GM18909 (cell line): ENCODE results near the gene HVCN1.
A peak's percentile ranks its signal among the peaks of the same experiment; 100 is the strongest.

ENCODE experiments used
- ATAC-seq: cut with Tn5 transposase; IDR thresholded peaks from one replicate; pipeline ENCODE4 v1.9.1; 2021; ENCODE audit warnings: mild to moderate bottlenecking; ENCODE audit not compliant: unreplicated experiment, poor library complexity

HVCN1 gene

DNA sequence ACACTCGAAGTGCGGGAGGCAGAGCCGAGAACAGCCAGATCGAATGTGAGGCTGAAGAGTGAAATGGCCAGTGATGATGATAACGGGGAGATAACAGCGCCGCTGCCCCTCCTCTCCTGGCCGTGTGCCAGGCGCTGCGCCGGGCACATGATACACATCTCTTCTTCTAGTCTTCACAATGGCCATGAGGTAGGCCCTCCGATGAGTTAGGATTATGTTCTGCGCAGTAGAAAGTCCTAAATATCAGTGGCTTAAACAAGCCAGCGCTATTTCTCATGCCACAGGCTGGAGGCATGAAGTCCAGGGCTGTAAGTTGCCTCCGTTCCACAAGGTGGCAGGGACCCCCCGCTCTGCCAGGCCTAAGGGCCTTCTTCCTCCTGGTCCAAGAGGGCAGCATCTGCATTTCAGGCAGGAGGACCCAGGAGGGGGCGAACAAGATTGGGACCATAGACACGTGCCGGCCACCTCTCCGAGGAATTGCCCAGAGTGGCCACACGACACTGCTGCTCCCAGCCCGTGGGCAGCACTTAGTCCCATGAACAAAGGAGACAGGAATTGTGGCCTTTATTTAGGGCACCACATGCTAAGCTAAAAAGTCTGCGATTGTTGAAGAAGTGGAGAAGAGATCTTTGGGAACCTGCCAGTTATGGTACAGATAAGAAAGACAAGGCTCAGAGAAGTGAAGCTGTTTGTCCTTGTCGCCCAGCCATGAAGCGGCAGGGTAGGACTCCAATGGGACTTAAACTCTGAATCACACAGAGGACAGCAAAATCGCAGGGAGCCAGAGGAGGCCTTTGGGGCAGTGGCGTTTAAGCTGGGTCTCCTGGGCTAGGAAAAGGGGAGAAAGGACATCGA, 10.9 kb upstream of the HVCN1 start:
- no peak for ATAC-seq

DNA sequence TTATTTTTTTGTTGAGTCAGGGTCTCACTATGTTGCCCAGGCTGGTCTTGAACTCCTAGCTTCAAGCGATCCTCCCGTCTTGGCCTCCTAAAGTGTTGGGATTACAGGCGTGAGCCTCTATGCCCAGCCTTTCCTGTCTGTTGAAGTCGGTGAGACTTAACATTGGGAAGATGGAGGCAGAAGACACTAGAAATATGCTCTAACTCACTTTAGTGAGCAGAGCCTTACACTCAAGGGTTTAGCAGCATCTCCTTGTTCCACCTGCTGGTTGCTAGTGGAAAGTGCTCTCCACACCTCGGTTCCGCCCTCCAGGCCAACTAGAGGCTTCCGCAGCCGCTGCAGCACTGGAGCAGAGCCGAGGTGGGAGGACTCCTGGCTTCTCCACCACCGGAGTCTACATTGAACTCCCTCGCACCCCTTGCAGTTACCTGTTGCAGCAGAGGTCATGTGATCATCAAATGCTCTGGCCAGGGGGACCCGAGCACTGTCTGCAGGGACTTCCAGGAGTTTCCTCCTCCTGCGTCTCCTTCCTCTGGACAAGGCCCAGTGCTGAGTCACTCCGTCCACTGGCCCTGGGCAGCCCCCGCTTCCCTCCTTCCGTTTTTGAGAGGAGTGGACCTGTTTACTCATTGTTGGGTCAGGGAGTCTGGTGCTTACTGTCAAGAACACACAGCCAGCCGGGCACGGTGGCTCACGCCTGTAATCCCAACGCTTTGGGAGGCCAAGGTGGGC, 9.4 kb upstream of the HVCN1 start:
- ATAC-seq = peak; percentile 81

- ATAC-seq = no peak
These were observed 8.3 kb upstream of the HVCN1 start for GRCh38 chr12:110697236-110697635.

DNA sequence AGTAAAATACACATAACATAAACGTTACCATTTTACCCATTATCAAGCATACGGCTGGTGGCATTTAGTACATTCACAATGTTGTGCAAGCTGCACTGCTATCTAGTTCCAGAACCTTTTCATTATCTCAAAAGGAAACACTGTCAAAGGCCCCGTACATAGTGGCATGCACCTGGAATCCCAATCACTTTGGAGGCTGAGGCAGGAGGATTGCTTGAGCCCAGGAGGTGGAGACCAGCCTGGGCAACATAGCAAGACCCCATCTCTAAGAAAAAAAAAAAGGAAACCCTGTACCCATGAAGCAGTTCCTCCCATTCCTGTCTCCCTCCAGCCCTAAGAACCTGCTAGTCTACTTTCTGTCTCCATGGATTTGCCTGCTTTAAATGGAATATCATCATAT, 7.4 kb upstream of the HVCN1 start:
- ATAC-seq = no peak

- no peak for ATAC-seq
These were observed 5.5 kb upstream of the HVCN1 start for GRCh38 chr12:110694330-110694901.

GRCh38 chr12:110693731-110694130, 4.8 kb upstream of the HVCN1 start:
- no peak for ATAC-seq

GRCh38 chr12:110690127-110690430, 1.2 kb upstream of the HVCN1 start:
- ATAC-seq = no peak

- ATAC-seq = peak; percentile 63
These were observed 589 bp upstream of the HVCN1 start for GRCh38 chr12:110689281-110690126.

DNA sequence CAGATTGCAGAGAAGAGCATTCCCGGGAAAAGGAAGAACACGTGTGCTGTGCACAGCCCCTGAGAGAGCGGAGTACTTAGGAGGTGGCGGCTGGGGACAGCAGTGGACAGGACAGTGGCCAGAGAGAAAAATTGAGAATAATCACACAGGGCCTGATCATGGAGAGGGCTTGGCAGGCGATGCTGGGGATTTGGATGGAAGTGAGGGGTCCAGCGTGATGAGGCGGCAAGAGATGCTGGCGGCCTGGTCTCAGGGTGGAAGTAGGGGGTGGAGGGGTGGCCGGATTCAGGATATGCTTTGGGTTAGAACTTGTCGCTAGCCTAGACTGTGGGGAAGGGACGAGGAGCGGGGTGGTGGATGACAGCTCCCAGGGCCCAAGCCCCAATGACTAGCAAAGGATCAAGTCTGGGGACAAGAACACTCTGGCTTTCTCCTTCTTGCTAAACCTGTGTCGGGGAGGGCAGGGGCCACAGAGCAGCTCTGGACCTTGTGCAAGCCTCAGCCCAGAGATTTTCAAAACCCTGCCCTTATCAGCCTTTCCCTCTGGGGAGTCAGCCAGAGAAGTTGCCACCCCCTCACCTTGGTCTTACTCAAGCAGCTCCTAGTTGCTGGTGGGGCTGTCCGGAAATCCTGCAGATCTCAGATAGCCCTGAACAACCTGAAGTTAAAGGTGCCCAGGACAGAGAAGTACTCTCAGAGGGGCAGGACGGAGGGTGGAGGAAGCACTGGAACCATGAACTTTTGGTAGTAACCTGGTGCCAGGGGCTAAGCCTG, 1.3 kb downstream of the HVCN1 start:
- no peak for ATAC-seq

- ATAC-seq = no peak
These were observed 2.5 kb downstream of the HVCN1 start for GRCh38 chr12:110686294-110686903.

GRCh38 chr12:110684312-110684836, 4.5 kb downstream of the HVCN1 start:
- no peak for ATAC-seq

- ATAC-seq = no peak
These were observed 5.0 kb downstream of the HVCN1 start for GRCh38 chr12:110683888-110684287.

DNA sequence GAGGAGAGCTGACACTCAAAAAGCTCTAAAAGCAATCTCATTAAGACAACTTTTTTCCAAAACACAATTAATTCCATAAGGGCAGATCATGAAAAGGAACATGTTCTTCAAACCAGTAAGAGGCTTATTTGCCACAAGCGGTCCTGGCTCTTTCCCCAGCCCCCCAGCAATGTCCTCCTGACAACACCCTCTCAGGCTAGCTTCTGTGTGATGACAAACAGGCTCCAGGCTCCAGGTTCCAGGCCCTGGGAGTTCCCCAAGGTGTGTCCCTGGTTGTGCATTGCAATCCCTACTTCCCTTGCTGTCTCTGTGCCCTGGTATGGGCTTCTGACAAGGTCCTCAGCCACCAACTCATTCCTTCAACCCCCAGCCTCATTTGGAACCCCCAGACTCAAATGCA, 8.9 kb downstream of the HVCN1 start:
- no peak for ATAC-seq

GRCh38 chr12:110679201-110679600, 9.7 kb downstream of the HVCN1 start:
- no peak for ATAC-seq

GRCh38 chr12:110677982-110678381, 10.9 kb downstream of the HVCN1 start:
- ATAC-seq = no peak

- ATAC-seq = peak; percentile 83
These were observed 11.6 kb downstream of the HVCN1 start for GRCh38 chr12:110677206-110677911.

DNA sequence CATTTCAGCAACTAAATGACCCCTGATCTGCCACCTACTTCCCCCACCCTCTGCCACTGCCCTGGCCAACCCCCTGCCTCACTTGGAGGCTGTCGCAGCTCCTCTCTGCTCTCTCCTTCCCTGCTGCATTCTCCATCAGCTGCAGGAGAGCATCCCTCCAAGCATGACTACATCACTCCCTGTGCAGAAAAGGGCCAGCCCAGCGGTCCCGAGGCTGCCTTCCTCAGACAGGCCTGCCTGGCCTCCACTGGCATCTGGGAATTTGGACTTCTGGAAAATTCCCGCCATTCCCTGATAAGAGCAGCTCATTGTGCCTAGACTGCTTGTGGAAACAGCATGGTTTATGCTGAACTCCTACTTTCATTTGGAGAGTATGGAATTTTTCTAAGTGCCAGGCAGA, 12.7 kb downstream of the HVCN1 start:
- ATAC-seq = no peak

DNA sequence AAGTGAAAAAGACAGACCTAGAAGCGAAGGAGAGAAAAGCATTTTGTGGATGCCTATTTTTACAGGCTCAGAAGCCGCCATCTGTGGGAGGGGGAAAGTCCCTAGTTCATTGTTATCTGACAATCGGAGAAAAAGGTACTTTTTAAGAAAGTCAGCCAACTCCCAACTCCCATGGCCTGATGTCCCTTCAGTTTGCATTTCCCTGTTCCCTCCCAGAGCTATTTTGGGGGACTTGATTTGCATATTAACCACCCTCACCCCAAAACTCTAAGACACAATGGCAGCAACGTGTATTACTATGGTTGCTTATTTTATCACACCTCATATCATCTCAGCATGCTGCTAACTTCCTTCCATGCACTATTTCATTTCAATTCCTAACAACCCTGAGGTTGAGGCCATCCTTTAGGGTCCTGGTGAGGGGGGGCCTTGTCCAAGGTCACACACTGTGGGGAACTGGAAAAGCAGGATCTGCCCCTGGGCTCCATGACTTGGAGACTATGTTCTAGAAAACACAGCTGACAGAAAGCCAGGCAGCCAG, 18.7 kb downstream of the HVCN1 start:
- peak; percentile 64 for ATAC-seq

- ATAC-seq = peak; percentile 30
These were observed 19.8 kb downstream of the HVCN1 start for GRCh38 chr12:110669193-110669502.
